Peyer's patch (tissue), 4 donors: ENCODE measurements around the gene PPP1R14C. TPM values are rescaled to one million over a fixed set of nuclear protein-coding genes. Genes with fewer than 3 reads are reported as not detected.

Experiments used
- DNase-seq, 3 donors: peaks; one replicate each; pipeline ENCODE4 v3.0.0-alpha.2; 2017 to 2019
- H3K27ac ChIP-seq, 4 donors: fragments of 200-600 bp; sonication (generic); one replicate each; pipeline ENCODE4 v1.5.1; 2016 to 2019
- H3K27me3 ChIP-seq, 2 donors: fragments of 200-600 bp; sonication (generic); one replicate each; pipeline ENCODE4 v1.5.1; 2019
- H3K36me3 ChIP-seq, 3 donors: fragments of 200-600 bp; sonication (generic); one replicate each; pipeline ENCODE4 v1.5.1; 2016 to 2019
- H3K4me1 ChIP-seq, 4 donors: fragments of 200-600 bp; sonication (generic); one replicate each; pipeline ENCODE4 v1.5.1; 2016 to 2019
- H3K4me3 ChIP-seq, 4 donors: fragments of 200-600 bp; sonication (generic); 1 replicate in 3 of 4; 2 replicates in 1 of 4; pipeline ENCODE4 v1.5.1; 2016 to 2019; ENCODE audit warnings: mild to moderate bottlenecking in 1 of 4
- H3K9me3 ChIP-seq, 4 donors: fragments of 200-600 bp; sonication (generic); one replicate each; pipeline ENCODE4 v1.5.1; 2016 to 2019; ENCODE audit warnings: mild to moderate bottlenecking in 1 of 4
- CTCF ChIP-seq, 6 experiments: fragments of 450-650 bp in 4 of 6; fragments of 200-600 bp in 2 of 6; sonication (generic) in 1 of 6; IDR thresholded peaks; one replicate each; pipeline ENCODE4 v1.5.1; 2017 to 2019; ENCODE audit warnings: antibody characterized with exemption in 6 of 6, mild to moderate bottlenecking in 3 of 6, moderate library complexity in 1 of 6
- POLR2A ChIP-seq, 2 donors: fragments of 450-650 bp; IDR thresholded peaks; one replicate each; pipeline ENCODE4 v1.5.1; 2017; ENCODE audit warnings: antibody characterized with exemption in 2 of 2, mild to moderate bottlenecking in 2 of 2, moderate library complexity in 2 of 2
- total RNA-seq, 4 donors: library from RNA; depleted of rRNA; stranded (reverse); fragments of >200 nt; gene quantifications; one replicate each; pipeline ENCODE4 v1.1.0, GENCODE V29; 2016

The PPP1R14C gene
- total RNA-seq, result 10 to 100 TPM in 2 of 4 donors, 1 to 10 TPM in 2; 4.4 to 21.2 (median 10.2) TPM

- TF ChIP-seq POLR2A (IDR thresholded peaks at IDR 0.05), result peak in 1 of 2 donors; percentile 21
- no peak for TF ChIP-seq CTCF (IDR thresholded peaks at IDR 0.05)
- H3K4me1 ChIP-seq, result peaks cover 0 to 23% (median 6%) of the 10 kb centered on the region in 4 donors
- no peaks in the 10 kb centered on the region for H3K9me3 ChIP-seq
- H3K27me3 ChIP-seq, result peaks cover 0 to 26% of the 10 kb centered on the region in 2 donors
- H3K36me3 ChIP-seq, result no peaks in the 10 kb centered on the region
- peak within 1 kb of the TSS; percentile 26 to 70 (median 55) for H3K4me3 ChIP-seq
- H3K27ac ChIP-seq, result peak within 1 kb of the TSS in 1 of 4 donors; percentile 45
- DNase-seq, result peak in 2 of 3 donors; percentile 53 to 69
Measured at GRCh38 chr6:150142670-150143515, at the start of gene PPP1R14C. Gene PPP1R14C (plus strand): TSS chr6:150143044. CDS start chr6:150143193, 149 bp downstream.

- no peaks in the 10 kb centered on the region for H3K4me1 ChIP-seq
- no peak for TF ChIP-seq POLR2A (IDR thresholded peaks at IDR 0.05)
- TF ChIP-seq CTCF (IDR thresholded peaks at IDR 0.05), result no peak
- no peaks in the 10 kb centered on the region for H3K36me3 ChIP-seq
- H3K4me3 ChIP-seq, result no peak overlapping the region
- H3K27me3 ChIP-seq, result no peaks in the 10 kb centered on the region
- no peak overlapping the region for H3K27ac ChIP-seq
- no peak for DNase-seq
- H3K9me3 ChIP-seq, result no peaks in the 10 kb centered on the region
Measured at GRCh38 chr6:150093397-150093796, 49.4 kb upstream of the PPP1R14C start.

- DNase-seq, result no peak
- Histone ChIP-seq H3K36me3 (no peaks in the 10 kb centered on the region), H3K27ac (no peak overlapping the region), H3K27me3 (no peaks in the 10 kb centered on the region), H3K4me1 (no peaks in the 10 kb centered on the region), H3K4me3 (no peak overlapping the region), H3K9me3 (no peaks in the 10 kb centered on the region)
- TF ChIP-seq CTCF (IDR thresholded peaks at IDR 0.05) (no peak), POLR2A (IDR thresholded peaks at IDR 0.05) (no peak)
Measured at GRCh38 chr6:150098155-150098554, 44.7 kb upstream of the PPP1R14C start.

- no peaks in the 10 kb centered on the region for H3K36me3 ChIP-seq
- TF ChIP-seq CTCF (IDR thresholded peaks at IDR 0.05) (no peak), POLR2A (IDR thresholded peaks at IDR 0.05) (no peak)
Measured at GRCh38 chr6:150099546-150099945, 43.3 kb upstream of the PPP1R14C start.

GRCh38 chr6:150099953-150100352 lies 42.9 kb upstream of the PPP1R14C start:
- Histone ChIP-seq H3K36me3 (no peaks in the 10 kb centered on the region), H3K27ac (no peak overlapping the region), H3K4me1 (no peaks in the 10 kb centered on the region), H3K27me3 (no peaks in the 10 kb centered on the region), H3K9me3 (no peaks in the 10 kb centered on the region), H3K4me3 (no peak overlapping the region)
- DNase-seq, result no peak
- TF ChIP-seq CTCF (IDR thresholded peaks at IDR 0.05) (no peak), POLR2A (IDR thresholded peaks at IDR 0.05) (no peak)

More at GRCh38 chr6:150099546-150099945, 43.3 kb upstream of the PPP1R14C start:
- Histone ChIP-seq H3K27me3 (no peaks in the 10 kb centered on the region), H3K4me1 (no peaks in the 10 kb centered on the region), H3K27ac (no peak overlapping the region), H3K9me3 (no peaks in the 10 kb centered on the region), H3K4me3 (no peak overlapping the region)
- no peak for DNase-seq
